Bronchial epithelial cell (primary cell): Measurements from ENCODE around the gene AGPS. TPM values are rescaled to one million over a fixed set of nuclear protein-coding genes. Genes with fewer than 3 reads are reported as not detected.
A peak's percentile ranks its signal among the peaks of the same experiment; 100 is the strongest.
"Not testable (repeated sequence)": the region's sequence is repeated elsewhere in the genome, so short reads cannot be mapped to it uniquely, and the experiment has no call there.

Experiments used
- DNase-seq: peaks from one replicate; pipeline ENCODE4 v3.0.0-alpha.2; 2010; ENCODE audit warnings: low read depth
- FAIRE-seq: peaks from 2 replicates; lab custom pipeline; 2011; peaks lifted over from hg19 to GRCh38; lab: Jason Lieb, UNC
- H3K27me3 ChIP-seq: 2 replicates; pipeline ENCODE4 v1.5.1; 2011; ENCODE audit warnings: low read length; ENCODE audit not compliant: control insufficient read depth, insufficient read depth
- H3K36me3 ChIP-seq: 2 replicates; pipeline ENCODE4 v1.5.1; 2011; ENCODE audit warnings: low read length; ENCODE audit not compliant: control insufficient read depth, insufficient read depth
- H3K4me3 ChIP-seq: 2 replicates; pipeline ENCODE4 v1.5.1; 2011; ENCODE audit warnings: mild to moderate bottlenecking, low read depth, low read length, control low read depth
- CTCF ChIP-seq: IDR thresholded peaks from 2 replicates; pipeline ENCODE4 v1.5.1; 2011; ENCODE audit warnings: mild to moderate bottlenecking, moderate library complexity, low read length, control low read depth, inconsistent platforms; ENCODE audit not compliant: insufficient read depth, severe bottlenecking
- total RNA-seq: library from RNA; depleted of rRNA; stranded (reverse); fragments of >200 nt; gene quantifications from 2 replicates; pipeline ENCODE4 v1.2.1, GENCODE V29; 2014

Gene AGPS
- total RNA-seq, 1 donor from 2014 or later = 34.8 TPM

- no peaks in the 10 kb centered on the region for H3K36me3 ChIP-seq
- DNase-seq (no peak), FAIRE-seq (no peak)
- H3K4me3 ChIP-seq = no peak overlapping the region
- H3K27me3 ChIP-seq = no peaks in the 10 kb centered on the region
- TF ChIP-seq CTCF = no peak
These were observed 36.7 kb upstream of the AGPS start for GRCh38 chr2:177355874-177356273.

GRCh38 chr2:177359836-177360595 lies 32.6 kb upstream of the AGPS start:
- FAIRE-seq (no peak), DNase-seq (no peak)
- no peak for TF ChIP-seq CTCF
- Histone ChIP-seq H3K27me3 (no peaks in the 10 kb centered on the region), H3K36me3 (no peaks in the 10 kb centered on the region), H3K4me3 (no peak overlapping the region)

GRCh38 chr2:177362499-177362898 lies 30.1 kb upstream of the AGPS start:
- no peak for FAIRE-seq
- no peak for DNase-seq
- no peaks in the 10 kb centered on the region for H3K27me3 ChIP-seq
- TF ChIP-seq CTCF = no peak
- no peaks in the 10 kb centered on the region for H3K36me3 ChIP-seq
- H3K4me3 ChIP-seq = no peak overlapping the region

GRCh38 chr2:177363332-177363731 lies 29.2 kb upstream of the AGPS start:
- DNase-seq = no peak
- Histone ChIP-seq H3K27me3 (no peaks in the 10 kb centered on the region), H3K36me3 (no peaks in the 10 kb centered on the region), H3K4me3 (no peak overlapping the region)
- peak; percentile 36 for FAIRE-seq
- TF ChIP-seq CTCF = no peak

GRCh38 chr2:177365764-177366163 lies 26.8 kb upstream of the AGPS start:
- not testable (repeated sequence) for H3K4me3 ChIP-seq, H3K36me3 ChIP-seq, FAIRE-seq, DNase-seq, H3K27me3 ChIP-seq

GRCh38 chr2:177368023-177368422 lies 24.6 kb upstream of the AGPS start:
- not testable (repeated sequence) for H3K27me3 ChIP-seq, H3K36me3 ChIP-seq, DNase-seq, H3K4me3 ChIP-seq, FAIRE-seq

- DNase-seq (no peak), FAIRE-seq (no peak)
- no peaks in the 10 kb centered on the region for H3K36me3 ChIP-seq
These were observed 13.2 kb upstream of the AGPS start for GRCh38 chr2:177379354-177379753.

More at GRCh38 chr2:177379354-177379753, 13.2 kb upstream of the AGPS start:
- no peak overlapping the region for H3K4me3 ChIP-seq
- no peak for TF ChIP-seq CTCF
- H3K27me3 ChIP-seq = no peaks in the 10 kb centered on the region
